Coronary artery (tissue), 2 donors: ENCODE data around the gene GBA3.

Experiments used
- DNase-seq: peaks from one replicate; pipeline ENCODE4 v3.0.0-alpha.2; 2017; ENCODE audit warnings: low spot score
- H3K27ac ChIP-seq, 2 donors: fragments of 200-600 bp; sonication (generic); one replicate each; pipeline ENCODE4 v1.5.1; 2016 to 2019
- H3K4me3 ChIP-seq: fragments of 200-600 bp; sonication (generic); 2 replicates; pipeline ENCODE4 v1.5.1; 2016; ENCODE audit warnings: mild to moderate bottlenecking, moderate library complexity
- TF ChIP-seq, protein P1 (sequence below): fragments of 200-600 bp; sonication (generic); IDR thresholded peaks from one replicate; pipeline ENCODE4 v1.5.1; 2019; ENCODE audit warnings: antibody characterized with exemption

GBA3 gene

DNA sequence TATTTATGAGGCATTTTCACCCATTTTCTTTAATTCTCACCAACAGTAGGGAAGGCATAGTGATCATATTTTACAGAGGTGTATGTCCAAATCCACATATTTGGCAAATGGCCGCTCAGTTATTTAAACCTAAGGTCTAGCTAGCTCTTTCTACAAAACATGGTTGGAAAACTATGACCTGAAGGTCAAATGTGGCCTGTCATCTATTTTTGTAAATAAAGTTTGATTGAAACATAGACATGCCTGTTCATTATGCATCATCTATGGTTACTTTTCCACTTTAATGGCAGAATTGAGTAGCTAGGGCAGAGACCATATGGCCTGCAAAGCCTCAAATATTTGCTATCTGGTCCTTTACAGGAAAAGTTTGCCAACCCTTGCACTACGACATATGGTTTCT, 44.2 kb downstream of the GBA3 start:
- Histone ChIP-seq H3K27ac (no peak overlapping the region), H3K4me3 (no peak overlapping the region)
- no peak for DNase-seq
- TF ChIP-seq, protein P1, sequence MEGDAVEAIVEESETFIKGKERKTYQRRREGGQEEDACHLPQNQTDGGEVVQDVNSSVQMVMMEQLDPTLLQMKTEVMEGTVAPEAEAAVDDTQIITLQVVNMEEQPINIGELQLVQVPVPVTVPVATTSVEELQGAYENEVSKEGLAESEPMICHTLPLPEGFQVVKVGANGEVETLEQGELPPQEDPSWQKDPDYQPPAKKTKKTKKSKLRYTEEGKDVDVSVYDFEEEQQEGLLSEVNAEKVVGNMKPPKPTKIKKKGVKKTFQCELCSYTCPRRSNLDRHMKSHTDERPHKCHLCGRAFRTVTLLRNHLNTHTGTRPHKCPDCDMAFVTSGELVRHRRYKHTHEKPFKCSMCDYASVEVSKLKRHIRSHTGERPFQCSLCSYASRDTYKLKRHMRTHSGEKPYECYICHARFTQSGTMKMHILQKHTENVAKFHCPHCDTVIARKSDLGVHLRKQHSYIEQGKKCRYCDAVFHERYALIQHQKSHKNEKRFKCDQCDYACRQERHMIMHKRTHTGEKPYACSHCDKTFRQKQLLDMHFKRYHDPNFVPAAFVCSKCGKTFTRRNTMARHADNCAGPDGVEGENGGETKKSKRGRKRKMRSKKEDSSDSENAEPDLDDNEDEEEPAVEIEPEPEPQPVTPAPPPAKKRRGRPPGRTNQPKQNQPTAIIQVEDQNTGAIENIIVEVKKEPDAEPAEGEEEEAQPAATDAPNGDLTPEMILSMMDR: no peak

DNA sequence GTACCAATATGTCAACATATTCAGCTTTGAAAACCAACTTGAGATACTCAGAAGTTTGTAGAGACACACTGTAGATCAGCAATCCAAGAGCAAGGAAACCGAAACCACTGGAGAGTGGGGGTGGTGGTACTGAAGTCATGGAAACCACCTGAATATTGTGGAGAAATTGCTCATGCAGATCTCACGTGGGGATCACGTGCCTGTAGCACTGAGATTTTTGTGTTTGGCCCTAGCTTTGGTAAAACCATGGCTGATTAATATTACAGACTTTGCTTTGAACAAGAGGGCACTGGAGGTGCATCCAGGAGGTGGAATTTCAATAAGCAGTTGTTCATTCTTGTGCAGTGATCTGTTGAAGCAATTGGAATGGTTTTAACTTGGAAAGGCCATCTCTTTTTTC, 47.2 kb downstream of the GBA3 start:
- no peak for DNase-seq
- no peak overlapping the region for H3K4me3 ChIP-seq
- TF ChIP-seq, protein P1: no peak
- no peak overlapping the region for H3K27ac ChIP-seq

DNA sequence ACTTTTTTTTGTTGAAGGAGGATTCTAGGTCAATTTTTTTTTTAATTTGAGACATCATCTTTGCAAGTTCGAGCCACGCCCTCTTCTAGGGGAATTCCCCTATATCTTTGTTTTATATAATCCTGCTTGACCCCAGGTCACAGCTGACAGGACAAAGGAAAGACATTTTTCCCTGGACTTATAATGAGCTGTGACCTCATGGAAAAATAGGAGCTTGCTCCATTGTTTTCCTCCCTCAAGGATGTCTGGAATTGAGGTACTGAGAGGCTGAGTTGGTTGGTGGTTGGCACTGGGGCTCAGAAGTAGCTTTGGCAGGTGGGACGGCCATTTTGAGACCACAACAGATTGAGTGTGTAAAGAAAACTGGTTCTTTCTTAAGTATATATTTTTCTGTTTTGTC, 49.0 kb downstream of the GBA3 start:
- Histone ChIP-seq H3K4me3 (no peak overlapping the region), H3K27ac (no peak overlapping the region)
- TF ChIP-seq, protein P1: no peak
- DNase-seq: no peak

DNA sequence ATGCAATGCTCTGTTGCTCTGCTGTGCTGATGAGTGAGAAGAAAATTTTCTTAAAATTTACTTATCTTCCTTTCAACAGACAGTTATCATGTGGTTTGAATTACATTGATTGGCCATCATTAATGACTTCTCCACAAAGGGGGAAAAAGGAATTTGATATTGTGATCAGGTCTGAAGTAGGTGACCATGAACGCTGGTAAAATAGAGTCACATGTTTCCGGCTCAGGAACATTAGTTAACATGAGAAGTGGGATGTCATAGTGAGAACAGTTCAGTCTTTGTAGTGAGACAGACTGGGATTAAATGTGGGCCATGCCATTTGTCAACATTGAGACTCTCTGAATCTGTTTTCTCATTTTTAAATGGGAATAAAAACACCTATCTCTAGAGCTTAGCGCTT, 50.6 kb downstream of the GBA3 start:
- no peak for DNase-seq

DNA sequence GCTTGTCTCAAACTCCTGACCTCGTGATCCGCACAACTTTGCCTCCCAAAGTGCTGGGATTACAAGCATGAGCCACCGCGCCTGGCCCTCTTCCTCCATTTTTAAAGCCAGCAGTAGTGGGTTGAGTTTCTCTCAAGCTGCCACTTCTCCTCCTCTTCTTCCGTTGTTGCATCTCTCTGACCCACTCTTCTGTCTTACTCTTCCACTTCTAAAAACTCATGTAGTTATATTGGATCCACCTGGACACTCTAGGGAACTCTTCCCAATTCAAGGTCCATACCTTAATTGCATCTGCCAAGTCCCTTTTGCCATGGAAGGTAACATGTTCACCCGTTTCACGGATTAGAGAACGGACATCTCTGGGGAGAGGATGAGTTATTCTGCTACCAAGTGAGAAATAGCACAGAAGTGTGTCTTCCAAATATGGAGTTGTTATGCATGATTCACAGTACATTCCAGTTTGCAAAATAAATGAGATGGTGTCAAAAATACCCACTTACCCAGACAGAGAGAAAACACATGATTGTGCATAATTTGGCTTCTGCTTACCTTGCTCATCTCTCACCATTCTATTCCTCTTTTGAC, 51.8 kb downstream of the GBA3 start:
- Histone ChIP-seq H3K27ac (no peak overlapping the region), H3K4me3 (no peak overlapping the region)
- TF ChIP-seq, protein P1: no peak
- DNase-seq: no peak

More for the DNA sequence above, 50.6 kb downstream of the GBA3 start:
- no peak overlapping the region for H3K4me3 ChIP-seq
- H3K27ac ChIP-seq: no peak overlapping the region
- TF ChIP-seq, protein P1: no peak

DNA sequence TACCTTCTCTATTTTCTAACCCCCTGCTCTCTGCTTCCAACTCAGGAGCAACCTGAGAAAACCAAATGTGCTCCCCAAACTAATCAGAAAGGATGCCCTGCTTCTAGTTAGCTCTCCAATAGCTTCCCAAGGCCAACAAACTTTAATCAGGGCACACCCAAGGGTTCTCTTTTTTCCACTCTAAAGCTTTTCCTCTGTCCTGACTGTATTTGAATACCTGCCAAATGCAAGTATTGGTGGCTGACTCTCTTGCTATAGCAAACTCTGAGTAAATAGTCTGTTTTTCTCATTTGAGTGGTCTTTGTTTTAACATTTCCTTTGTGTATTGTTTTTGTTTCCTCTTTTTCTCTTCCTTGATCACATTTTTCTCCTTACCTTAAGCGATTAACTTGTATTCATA, 52.5 kb downstream of the GBA3 start:
- Histone ChIP-seq H3K4me3 (no peak overlapping the region), H3K27ac (no peak overlapping the region)
- TF ChIP-seq, protein P1: no peak
- DNase-seq: no peak

DNA sequence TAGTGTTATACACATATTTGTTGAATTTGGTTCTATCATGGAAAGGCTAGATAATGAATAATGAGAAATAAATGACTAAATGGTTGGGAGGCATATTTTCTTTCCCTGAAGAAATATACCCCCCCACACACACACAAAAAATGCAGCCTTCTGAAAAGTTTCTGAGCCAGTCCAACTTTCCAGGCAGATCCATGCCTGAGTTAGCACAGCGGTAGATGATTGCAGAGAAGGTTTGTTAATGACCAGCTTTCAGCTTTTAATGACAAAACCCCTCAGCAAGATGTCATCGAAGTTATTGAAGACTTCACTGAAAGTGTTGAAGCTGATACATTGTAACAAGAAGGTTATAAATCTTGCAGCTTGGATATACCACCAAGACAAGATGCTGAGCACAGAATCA, 61.4 kb downstream of the GBA3 start:
- DNase-seq: no peak
- no peak overlapping the region for H3K4me3 ChIP-seq
- TF ChIP-seq, protein P1: no peak
- no peak overlapping the region for H3K27ac ChIP-seq
